Esophagus squamous epithelium (tissue), 5 donors: Measurements from ENCODE around the gene NAV2. TPM values are rescaled to one million over a fixed set of nuclear protein-coding genes. Genes with fewer than 3 reads are reported as not detected.

Source experiments
- DNase-seq: peaks from one replicate; lab custom pipeline; 2025; lab: John Stamatoyannopoulos, UW
- H3K27ac ChIP-seq, 4 donors: fragments of 200-600 bp; sonication (generic); one replicate each; pipeline ENCODE4 v1.5.1; 2016 to 2019; ENCODE audit warnings: mild to moderate bottlenecking in 1 of 4
- H3K27me3 ChIP-seq, 4 donors: fragments of 200-600 bp; sonication (generic); 1 replicate in 3 of 4; 2 replicates in 1 of 4; pipeline versions ENCODE4 v1.5.1 to v1.6.0; 2017 to 2021; ENCODE audit warnings: antibody characterized with exemption in 1 of 4
- H3K36me3 ChIP-seq, 3 donors: fragments of 200-600 bp; sonication (generic); one replicate each; pipeline ENCODE4 v1.5.1; 2016 to 2019
- H3K4me1 ChIP-seq, 3 donors: fragments of 200-600 bp; sonication (generic); one replicate each; pipeline ENCODE4 v1.5.1; 2017 to 2019
- H3K4me3 ChIP-seq, 4 donors: fragments of 200-600 bp; sonication (generic); 1 replicate in 3 of 4; 2 replicates in 1 of 4; pipeline ENCODE4 v1.5.1; 2016 to 2019; ENCODE audit warnings: mild to moderate bottlenecking in 2 of 4, moderate library complexity in 1 of 4
- H3K9me3 ChIP-seq, 3 donors: fragments of 200-600 bp; sonication (generic); one replicate each; pipeline ENCODE4 v1.5.1; 2016 to 2019
- POLR2A ChIP-seq, 4 donors: fragments of 450-650 bp; IDR thresholded peaks; one replicate each; pipeline ENCODE4 v1.6.1; 2017; ENCODE audit warnings: antibody characterized with exemption in 4 of 4, mild to moderate bottlenecking in 4 of 4, moderate library complexity in 3 of 4
- WGBS, 2 donors: methylation state at CpG; one replicate each; pipeline ENCODE4 v1.1.5; 2018; 5-methylcytosine and 5-hydroxymethylcytosine counted together
- intact Hi-C: fragments of 100-400 bp; cut with DNase I; formaldehyde crosslinking; loops from one replicate; pipeline ENCODE4 v1.15.0; 2022
- total RNA-seq, 4 donors: library from RNA; depleted of rRNA; stranded (reverse); fragments of >200 nt; gene quantifications; one replicate each; pipeline ENCODE4 v1.1.0, GENCODE V29; 2016
- TF ChIP-seq, protein P1 (sequence below), 6 experiments: fragments of 450-650 bp in 4 of 6; fragments of 200-600 bp in 2 of 6; sonication (generic) in 2 of 6; IDR thresholded peaks; one replicate each; pipeline ENCODE4 v1.5.1; 2016 to 2019; ENCODE audit warnings: antibody characterized with exemption in 6 of 6, mild to moderate bottlenecking in 4 of 6, moderate library complexity in 4 of 6
- donor health status: DM: yes; HTN: yes; CAD: no.

NAV2 gene
- total RNA-seq, 4 donors from 2014 or later: 4.9 to 19.1 (median 14.6) TPM

DNA sequence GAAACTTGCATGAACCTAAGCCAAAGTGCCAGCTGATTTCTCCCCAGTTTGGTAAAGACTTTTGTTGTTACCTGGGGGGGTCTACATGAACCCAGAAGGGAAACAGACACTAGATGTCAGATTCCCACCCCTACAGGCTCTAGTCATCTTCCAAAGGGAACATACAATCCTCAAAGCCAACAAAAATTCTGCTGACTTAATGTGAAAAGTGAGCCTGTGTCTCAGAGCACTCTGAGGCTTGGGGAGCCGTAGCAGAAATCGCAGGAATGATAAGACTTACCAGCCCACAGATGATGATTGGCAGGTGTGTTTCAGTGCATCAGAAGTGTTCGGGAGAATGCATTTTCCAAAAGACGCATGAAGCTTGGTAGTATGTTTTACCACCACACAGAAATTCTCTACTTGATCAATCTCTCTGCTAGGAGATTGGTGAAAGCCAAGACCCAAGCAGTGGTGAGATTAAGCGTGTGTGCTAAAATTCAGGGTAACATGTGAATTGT lies 260.5 kb downstream of the NAV2 start:
- Histone ChIP-seq H3K27ac (no peak overlapping the region), H3K27me3 (no peaks in the 10 kb centered on the region), H3K9me3 (no peaks in the 10 kb centered on the region), H3K4me3 (no peak overlapping the region), H3K4me1 (peaks cover 0 to 19% (median 3%) of the 10 kb centered on the region in 3 donors), H3K36me3 (no peaks in the 10 kb centered on the region)
- intact Hi-C loops: no loop called here
- WGBS, 2 donors: 93 to 96% methylated on average over 5 of the region's 5 CpGs
- TF ChIP-seq, protein P1, sequence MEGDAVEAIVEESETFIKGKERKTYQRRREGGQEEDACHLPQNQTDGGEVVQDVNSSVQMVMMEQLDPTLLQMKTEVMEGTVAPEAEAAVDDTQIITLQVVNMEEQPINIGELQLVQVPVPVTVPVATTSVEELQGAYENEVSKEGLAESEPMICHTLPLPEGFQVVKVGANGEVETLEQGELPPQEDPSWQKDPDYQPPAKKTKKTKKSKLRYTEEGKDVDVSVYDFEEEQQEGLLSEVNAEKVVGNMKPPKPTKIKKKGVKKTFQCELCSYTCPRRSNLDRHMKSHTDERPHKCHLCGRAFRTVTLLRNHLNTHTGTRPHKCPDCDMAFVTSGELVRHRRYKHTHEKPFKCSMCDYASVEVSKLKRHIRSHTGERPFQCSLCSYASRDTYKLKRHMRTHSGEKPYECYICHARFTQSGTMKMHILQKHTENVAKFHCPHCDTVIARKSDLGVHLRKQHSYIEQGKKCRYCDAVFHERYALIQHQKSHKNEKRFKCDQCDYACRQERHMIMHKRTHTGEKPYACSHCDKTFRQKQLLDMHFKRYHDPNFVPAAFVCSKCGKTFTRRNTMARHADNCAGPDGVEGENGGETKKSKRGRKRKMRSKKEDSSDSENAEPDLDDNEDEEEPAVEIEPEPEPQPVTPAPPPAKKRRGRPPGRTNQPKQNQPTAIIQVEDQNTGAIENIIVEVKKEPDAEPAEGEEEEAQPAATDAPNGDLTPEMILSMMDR (IDR thresholded peaks at IDR 0.05): no peak
- TF ChIP-seq POLR2A (IDR thresholded peaks at IDR 0.05): no peak
- no peak for DNase-seq

DNA sequence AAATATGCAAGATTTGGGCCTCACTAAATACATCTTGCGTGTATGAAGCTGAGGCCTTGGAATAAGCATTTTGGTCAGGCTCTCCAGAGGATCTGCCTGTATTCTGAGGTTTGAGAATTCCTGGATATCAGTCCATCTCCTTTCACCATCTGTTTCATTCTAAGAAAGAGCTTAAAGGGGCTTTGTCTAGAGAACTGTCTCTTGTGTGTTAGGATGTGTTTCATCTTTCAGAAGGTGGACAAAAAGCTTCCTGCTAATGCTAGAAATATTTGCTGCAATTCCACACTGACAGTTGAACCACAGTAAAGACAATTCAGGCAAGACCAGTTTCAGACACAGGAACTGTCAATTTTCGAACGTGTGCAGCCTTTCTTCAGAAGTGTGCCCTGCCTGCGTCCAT lies 262.2 kb downstream of the NAV2 start:
- no peaks in the 10 kb centered on the region for H3K27me3 ChIP-seq
- intact Hi-C loops: no loop called here
- no peaks in the 10 kb centered on the region for H3K36me3 ChIP-seq
- peaks cover 9 to 21% (median 14%) of the 10 kb centered on the region in 3 donors for H3K4me1 ChIP-seq
- H3K9me3 ChIP-seq: no peaks in the 10 kb centered on the region
- H3K27ac ChIP-seq: no peak overlapping the region
- TF ChIP-seq POLR2A (IDR thresholded peaks at IDR 0.05): no peak
- TF ChIP-seq, protein P1 (IDR thresholded peaks at IDR 0.05): no peak
- no peak overlapping the region for H3K4me3 ChIP-seq
- no peak for DNase-seq
- WGBS, 2 donors: 72 to 74% methylated on average over 4 of the region's 4 CpGs

DNA sequence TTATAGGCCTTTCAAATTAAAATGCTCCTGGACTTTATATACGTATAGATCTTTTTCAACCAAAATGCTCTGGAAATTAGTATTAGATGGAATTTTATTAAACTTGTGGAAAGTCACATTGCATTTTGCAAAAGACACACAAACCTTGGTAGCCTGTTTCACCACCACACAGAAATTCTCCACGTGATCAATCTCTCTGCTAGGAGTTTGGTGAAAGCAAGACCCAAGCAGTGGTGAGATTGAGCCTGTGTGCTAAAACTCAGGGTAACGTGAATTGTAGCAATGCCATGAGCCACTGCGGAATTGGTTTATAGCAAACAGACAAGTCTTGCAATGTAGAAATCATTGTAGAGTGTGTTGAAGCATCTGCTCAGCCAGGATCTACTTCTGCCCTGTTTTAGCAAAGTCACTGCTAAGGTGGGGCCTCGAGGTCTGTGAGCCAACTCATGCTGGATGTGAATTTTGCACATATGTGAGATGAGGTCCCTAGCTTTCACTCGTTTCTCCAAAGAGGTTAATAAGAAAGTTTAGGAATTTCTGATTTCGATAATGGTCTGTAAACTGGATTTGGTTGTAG lies 262.9 kb downstream of the NAV2 start:
- Histone ChIP-seq H3K36me3 (no peaks in the 10 kb centered on the region), H3K9me3 (no peaks in the 10 kb centered on the region), H3K27ac (no peak overlapping the region), H3K27me3 (no peaks in the 10 kb centered on the region), H3K4me3 (no peak overlapping the region), H3K4me1 (peaks cover 12 to 27% (median 20%) of the 10 kb centered on the region in 3 donors)
- 86 to 90% methylated on average over 7 of the region's 7 CpGs for WGBS, 2 donors
- intact Hi-C loops: no loop called here
- DNase-seq: no peak
- TF ChIP-seq POLR2A (IDR thresholded peaks at IDR 0.05): no peak
- TF ChIP-seq, protein P1 (IDR thresholded peaks at IDR 0.05): no peak

DNA sequence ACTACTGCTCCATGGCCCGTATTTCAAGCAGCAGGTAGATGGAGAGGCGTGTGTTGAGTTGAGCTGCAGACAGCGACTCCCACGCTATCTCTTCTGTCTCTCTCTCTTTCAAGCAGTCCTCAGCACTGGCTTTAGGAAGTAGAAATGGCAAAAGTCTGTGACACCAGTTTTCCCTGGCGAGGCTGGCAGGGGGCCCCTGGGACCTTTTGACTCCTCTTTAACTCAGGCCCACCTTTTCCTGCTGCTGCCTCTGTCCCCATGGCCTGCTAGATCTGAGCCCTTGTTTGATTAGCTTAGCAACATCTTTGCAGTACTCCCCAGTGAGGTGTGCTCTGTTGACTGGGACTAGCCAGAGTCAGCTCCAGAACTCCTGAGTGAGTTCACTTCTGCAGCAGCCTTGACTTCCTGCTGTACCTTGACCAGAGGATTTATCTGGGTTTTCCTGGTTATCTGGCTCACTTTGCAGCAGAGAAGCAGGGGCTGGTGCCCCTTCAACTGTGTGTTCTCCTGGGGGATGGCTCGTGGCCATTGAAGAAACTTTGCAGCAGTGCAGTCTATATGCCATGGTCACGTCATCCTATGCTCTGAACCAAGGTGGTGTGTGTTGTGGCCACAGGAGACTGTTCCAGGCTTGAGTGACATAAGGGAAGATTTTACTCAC lies 263.8 kb downstream of the NAV2 start:
- TF ChIP-seq, protein P1 (IDR thresholded peaks at IDR 0.05): no peak
- TF ChIP-seq POLR2A (IDR thresholded peaks at IDR 0.05): no peak
- 76 to 79% methylated on average over 7 of the region's 7 CpGs for WGBS, 2 donors
- H3K9me3 ChIP-seq: no peaks in the 10 kb centered on the region
- H3K36me3 ChIP-seq: no peaks in the 10 kb centered on the region
- intact Hi-C loops: no loop called here
- DNase-seq: no peak
- H3K27ac ChIP-seq: no peak overlapping the region
- H3K4me1 ChIP-seq: peaks cover 12 to 34% (median 20%) of the 10 kb centered on the region in 3 donors
- no peak overlapping the region for H3K4me3 ChIP-seq
- no peaks in the 10 kb centered on the region for H3K27me3 ChIP-seq

DNA sequence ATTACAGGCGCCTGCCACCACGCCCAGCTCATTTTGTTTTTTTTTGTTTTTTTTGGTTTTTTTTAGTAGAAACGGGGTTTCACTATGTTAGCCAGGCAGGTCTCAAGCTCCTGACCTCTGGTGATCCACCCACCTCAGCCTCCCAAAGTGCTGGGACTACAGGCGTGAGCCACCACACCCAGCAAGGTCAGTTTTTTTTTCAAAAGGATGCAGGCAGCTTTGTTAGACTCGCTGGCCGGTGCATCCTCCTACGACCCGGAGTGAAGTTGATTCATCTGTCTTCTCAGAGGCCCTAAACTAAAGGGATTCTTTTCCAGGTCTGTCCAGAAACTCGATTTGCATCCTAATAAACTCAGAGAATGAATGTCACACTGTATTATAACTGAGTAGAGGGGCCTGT lies 265.3 kb downstream of the NAV2 start:
- TF ChIP-seq, protein P1 (IDR thresholded peaks at IDR 0.05): no peak
- TF ChIP-seq POLR2A (IDR thresholded peaks at IDR 0.05): no peak
- Histone ChIP-seq H3K36me3 (no peaks in the 10 kb centered on the region), H3K27ac (peak overlapping the region in 3 of 4 donors; percentile 40 to 81 (median 41)), H3K4me3 (no peak overlapping the region), H3K27me3 (no peaks in the 10 kb centered on the region), H3K9me3 (no peaks in the 10 kb centered on the region), H3K4me1 (peaks cover 12 to 42% (median 20%) of the 10 kb centered on the region in 3 donors)
- DNase-seq: no peak
- 89 to 95% methylated on average over 7 to 9 of the region's 9 CpGs for WGBS, 2 donors
- intact Hi-C loops: no loop called here
